GM19397 (cell line): ENCODE measurements around the gene EFCC1.

Source experiments
- ATAC-seq: cut with Tn5 transposase; IDR thresholded peaks from one replicate; pipeline ENCODE4 v1.9.1; 2021; ENCODE audit warnings: mild to moderate bottlenecking, moderate library complexity; ENCODE audit not compliant: unreplicated experiment

EFCC1 gene

GRCh38 chr3:128994581-128995546, 6.2 kb upstream of the EFCC1 start:
- ATAC-seq: no peak

- no peak for ATAC-seq
Observed at GRCh38 chr3:128995737-128996136, 5.4 kb upstream of the EFCC1 start.

- no peak for ATAC-seq
Observed at GRCh38 chr3:128996200-128996599, 4.9 kb upstream of the EFCC1 start.

GRCh38 chr3:128996726-128997125, 4.4 kb upstream of the EFCC1 start:
- no peak for ATAC-seq

- no peak for ATAC-seq
Observed at GRCh38 chr3:128997486-128998133, 3.5 kb upstream of the EFCC1 start.

GRCh38 chr3:128998561-128998960, 2.5 kb upstream of the EFCC1 start:
- no peak for ATAC-seq

- ATAC-seq: no peak
Observed at GRCh38 chr3:128999102-128999501, 2.0 kb upstream of the EFCC1 start.

- no peak for ATAC-seq
Observed at GRCh38 chr3:129000742-129001100, 383 bp upstream of the EFCC1 start.

GRCh38 chr3:129001806-129002572, 885 bp downstream of the EFCC1 start:
- no peak for ATAC-seq

GRCh38 chr3:129002573-129003569, 1.8 kb downstream of the EFCC1 start:
- no peak for ATAC-seq

- ATAC-seq: no peak
Observed at GRCh38 chr3:129003578-129004112, 2.5 kb downstream of the EFCC1 start.

- no peak for ATAC-seq
Observed at GRCh38 chr3:129004639-129005295, 3.7 kb downstream of the EFCC1 start.

- ATAC-seq: no peak
Observed at GRCh38 chr3:129005526-129006303, 4.6 kb downstream of the EFCC1 start.

GRCh38 chr3:129006864-129007263, 5.8 kb downstream of the EFCC1 start:
- ATAC-seq: no peak

GRCh38 chr3:129007792-129008191, 6.7 kb downstream of the EFCC1 start:
- ATAC-seq: no peak

- ATAC-seq: no peak
Observed at GRCh38 chr3:129009266-129009665, 8.2 kb downstream of the EFCC1 start.

GRCh38 chr3:129010310-129010956, 9.3 kb downstream of the EFCC1 start:
- ATAC-seq: no peak

GRCh38 chr3:129013491-129013891, 12.4 kb downstream of the EFCC1 start:
- ATAC-seq: no peak
